Astrocyte (in vitro differentiated cells and primary cell): ENCODE measurements around the gene EXD3.

Experiments used
- EZH2 ChIP-seq: IDR thresholded peaks from 2 replicates; pipeline ENCODE4 v1.6.1; 2012; ENCODE audit warnings: mild to moderate bottlenecking, low read length, inconsistent platforms; ENCODE audit not compliant: insufficient read depth
- TF ChIP-seq, protein P1 (sequence below): IDR thresholded peaks from 2 replicates; pipeline ENCODE4 v1.5.1; 2011; ENCODE audit warnings: low read depth, mild to moderate bottlenecking, inconsistent platforms, low read length, moderate library complexity; ENCODE audit not compliant: insufficient read depth

DNA sequence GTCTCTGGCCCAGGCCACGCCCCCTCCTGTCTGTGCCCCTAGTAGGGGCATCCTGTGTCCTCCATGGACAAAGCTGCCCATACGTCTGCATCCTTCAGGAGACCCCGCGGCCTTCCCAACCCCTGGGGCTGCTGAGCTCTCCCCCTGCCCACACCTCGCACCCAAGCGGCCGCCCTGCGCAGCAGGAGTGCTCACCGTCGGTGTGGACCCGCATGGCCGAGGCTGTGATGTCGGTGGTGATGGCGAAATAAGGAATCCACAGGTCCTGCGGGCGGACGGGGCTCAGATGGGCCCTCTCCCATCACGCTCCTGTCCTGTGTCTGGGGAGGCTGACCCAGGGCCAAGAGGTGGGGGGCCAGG lies 40.9 kb upstream of the EXD3 start:
- TF ChIP-seq, protein P1, sequence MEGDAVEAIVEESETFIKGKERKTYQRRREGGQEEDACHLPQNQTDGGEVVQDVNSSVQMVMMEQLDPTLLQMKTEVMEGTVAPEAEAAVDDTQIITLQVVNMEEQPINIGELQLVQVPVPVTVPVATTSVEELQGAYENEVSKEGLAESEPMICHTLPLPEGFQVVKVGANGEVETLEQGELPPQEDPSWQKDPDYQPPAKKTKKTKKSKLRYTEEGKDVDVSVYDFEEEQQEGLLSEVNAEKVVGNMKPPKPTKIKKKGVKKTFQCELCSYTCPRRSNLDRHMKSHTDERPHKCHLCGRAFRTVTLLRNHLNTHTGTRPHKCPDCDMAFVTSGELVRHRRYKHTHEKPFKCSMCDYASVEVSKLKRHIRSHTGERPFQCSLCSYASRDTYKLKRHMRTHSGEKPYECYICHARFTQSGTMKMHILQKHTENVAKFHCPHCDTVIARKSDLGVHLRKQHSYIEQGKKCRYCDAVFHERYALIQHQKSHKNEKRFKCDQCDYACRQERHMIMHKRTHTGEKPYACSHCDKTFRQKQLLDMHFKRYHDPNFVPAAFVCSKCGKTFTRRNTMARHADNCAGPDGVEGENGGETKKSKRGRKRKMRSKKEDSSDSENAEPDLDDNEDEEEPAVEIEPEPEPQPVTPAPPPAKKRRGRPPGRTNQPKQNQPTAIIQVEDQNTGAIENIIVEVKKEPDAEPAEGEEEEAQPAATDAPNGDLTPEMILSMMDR, result no peak
- TF ChIP-seq EZH2, result no peak
